GM19023 (cell line): ENCODE results near the gene YAE1.

Experiments
- ATAC-seq: cut with Tn5 transposase; IDR thresholded peaks from one replicate; pipeline ENCODE4 v1.9.1; 2021; ENCODE audit warnings: mild to moderate bottlenecking, moderate library complexity; ENCODE audit not compliant: unreplicated experiment

The YAE1 gene

DNA sequence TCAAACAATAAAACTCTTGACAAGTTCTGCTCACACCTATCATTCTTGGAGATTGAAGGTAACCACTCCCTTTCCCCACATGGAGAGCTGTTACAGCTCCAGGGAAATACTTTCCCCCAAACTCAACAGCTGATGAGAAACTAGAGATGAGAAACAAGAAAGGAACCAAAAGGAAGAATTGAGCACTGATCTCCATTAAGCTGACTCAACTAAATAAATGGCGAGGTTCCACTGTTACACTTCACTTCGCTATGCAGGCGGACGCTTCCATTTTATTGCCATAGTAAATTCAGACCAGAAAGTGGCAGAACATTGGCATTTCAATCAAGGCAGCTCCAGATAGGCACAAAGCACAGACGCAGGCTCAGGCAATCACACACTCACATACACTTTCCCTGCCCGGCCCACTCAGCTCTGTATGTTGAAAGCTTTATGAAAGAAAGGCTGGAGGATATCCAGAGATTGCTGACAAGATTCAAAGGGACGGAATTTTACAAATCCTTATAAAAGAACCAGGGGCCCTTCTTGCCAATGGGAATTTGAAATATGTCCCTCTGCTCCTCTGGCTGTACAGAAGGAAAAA, 11.5 kb upstream of the YAE1 start:
- no peak for ATAC-seq

DNA sequence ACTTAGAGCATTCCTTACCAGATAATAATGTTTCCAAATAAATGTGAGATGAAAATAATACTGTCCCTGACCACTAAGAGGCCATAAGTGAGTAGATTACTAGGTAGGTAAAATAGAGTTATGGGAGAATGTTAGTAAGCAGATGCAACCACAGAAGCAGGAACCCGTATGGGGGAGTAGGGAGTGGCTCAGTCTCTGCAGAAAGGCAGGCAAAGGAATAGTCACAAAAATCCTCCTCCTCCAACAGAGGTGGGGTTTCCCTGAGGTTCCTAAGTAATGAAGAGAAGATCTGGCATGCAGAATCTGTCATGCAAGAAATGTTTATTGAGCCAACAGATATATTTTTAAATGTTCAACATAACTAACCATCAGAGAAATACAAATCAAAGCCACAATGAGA, 9.0 kb upstream of the YAE1 start:
- ATAC-seq = no peak

DNA sequence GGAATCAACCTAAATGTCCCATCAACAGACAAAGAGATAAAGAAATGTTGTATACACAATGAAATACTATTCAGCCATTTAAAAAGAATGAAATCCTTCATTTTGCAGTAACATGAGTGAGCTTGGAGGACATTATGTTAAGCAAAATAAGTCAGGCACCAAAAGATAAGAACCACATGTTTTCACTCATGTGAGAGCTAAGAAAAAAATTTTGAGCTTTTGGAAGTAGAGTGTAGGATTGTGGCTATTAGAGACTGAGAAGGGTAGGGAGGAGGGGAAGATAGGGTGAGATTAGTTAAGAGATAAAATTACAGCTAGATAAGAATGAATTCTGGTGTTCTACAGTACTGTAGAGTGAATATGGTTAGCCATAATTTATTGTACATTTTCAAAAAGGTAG, 8.3 kb upstream of the YAE1 start:
- ATAC-seq = no peak

DNA sequence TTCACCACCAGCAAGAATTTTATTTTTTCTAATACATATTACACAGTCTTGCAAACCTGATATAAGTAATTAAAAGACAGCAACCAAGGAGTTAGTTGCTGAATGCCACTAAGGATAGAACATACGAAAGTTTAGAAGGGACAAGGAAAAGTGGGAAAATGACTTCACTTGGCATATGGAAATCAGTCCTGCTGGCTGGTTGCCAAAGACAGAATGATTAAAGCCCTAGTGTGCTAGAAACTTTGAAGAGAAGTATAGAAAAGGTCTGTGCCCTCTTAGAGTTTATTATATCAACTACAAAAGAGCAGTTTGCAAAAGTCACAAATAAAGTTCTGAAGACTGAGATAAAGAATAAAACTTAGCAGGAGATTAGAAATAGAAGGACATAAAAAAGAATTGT, 5.8 kb upstream of the YAE1 start:
- ATAC-seq = no peak

DNA sequence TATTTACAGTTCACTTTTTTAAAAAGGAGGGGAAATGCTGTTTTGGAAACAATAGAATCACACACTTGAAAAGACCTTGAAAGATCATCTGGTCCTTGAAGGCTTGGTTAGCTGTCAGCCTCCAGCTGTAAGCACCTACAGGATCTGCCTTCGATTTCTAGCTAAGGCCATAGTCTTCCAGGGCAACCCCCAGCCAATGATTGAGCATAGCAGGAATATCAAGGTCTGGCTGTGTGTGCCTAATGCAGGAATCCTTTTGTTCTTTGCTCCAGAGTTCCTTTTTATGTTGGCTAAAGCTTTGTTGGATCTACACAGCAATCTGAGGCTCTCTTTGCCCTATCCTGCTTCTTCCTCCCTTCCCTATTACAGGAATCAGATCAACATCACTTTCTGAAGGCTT, 5.2 kb upstream of the YAE1 start:
- ATAC-seq = no peak

DNA sequence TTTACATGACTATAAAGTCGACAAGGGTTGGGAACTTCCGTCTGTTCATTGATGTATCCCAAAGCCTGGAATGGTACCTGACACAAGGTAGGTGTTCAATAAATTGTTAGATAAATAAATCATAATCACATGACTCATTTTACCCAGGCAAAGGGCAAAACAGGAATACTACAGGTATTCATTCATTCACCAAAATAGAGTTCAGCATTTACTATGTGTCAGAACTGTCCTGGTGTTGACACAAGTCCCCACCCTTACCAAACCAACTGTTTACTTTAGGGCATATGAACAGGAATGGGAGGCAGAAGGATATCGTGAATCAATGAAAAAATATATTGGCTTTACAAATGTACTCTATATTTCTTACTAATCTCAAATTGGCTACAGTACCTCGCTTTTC, 666 bp upstream of the YAE1 start:
- no peak for ATAC-seq

DNA sequence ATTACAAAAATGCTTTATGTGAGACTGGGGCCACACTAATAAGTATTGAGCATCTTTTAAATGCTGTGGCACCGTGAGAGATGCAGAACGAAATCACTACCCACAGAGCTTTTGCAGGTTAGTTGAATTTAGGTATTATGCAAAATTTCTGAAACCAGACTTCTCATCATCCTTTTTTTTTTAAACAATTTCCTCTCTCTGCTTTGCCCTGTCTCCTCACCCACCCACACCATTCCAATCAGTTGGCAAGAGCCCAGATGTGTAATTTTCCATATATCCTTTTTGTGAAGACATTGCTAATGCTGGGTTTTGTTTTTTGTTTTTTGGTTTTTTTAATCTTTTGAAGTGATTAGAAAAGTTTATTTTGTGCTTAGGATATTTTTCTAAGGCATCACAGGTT, 1.1 kb downstream of the YAE1 start:
- ATAC-seq = no peak

DNA sequence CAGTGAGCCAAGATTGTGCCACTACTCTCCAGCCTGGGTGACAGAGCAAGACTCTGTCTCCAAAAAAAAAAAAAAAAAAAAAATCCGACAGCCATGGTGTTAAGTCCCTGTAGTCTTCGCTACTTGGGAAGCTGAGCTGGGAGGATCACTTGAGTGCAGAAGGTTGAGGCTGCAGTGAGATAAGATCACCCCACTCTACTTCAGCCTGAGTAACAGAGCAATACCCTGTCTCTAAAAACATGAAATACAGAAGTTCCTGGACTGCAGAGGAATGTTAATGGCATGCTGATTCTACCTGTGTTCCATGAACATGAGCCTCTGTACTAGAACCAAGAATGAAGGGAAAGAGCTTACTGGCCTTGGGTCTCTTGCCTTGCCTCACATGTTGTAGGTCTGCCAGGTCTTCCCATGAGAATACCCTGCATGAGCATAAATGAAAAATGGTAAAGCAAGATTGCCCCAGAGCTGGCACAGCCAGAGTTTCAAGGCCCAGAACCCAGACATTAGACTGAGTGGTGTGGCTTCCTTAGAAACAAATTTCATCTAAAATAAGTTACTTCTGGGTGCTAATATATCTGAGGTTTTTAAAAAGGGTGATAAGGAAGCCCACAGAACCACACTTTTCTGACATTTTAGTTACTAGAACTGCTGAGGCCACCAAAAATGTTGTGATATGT, 8.6 kb downstream of the YAE1 start:
- ATAC-seq = no peak

DNA sequence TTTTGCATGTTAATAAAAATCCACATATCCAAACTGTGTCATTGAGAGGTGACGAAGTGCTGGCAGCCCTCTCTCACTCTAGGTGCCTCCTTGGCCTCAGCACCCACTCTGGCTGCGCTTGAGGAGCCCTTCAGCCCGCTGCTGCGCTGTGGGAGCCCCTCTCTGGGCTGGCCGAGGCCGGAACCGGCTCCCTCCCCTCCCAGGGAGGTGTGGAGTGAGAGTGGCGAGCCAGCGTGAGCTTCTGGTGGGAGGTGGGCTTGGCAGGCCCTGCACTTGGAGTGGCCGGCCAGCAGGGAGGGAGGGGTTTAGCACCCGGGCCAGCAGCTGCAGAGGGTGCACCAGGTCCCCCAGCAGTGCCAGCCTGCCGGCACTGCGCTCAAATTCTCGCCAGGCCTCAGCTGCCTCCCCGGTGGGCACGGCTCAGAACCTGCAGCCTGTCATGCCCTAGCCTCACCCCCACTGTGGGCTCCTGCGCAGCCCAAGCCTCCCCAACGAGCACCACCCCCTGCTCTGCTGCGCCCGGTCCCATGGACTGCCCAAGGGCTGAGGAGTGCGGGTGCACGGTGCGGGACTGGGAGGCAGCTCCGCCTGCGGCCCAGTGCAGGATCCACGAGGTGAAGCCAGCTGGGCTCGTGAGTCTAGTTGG, 11.1 kb downstream of the YAE1 start:
- ATAC-seq = no peak

DNA sequence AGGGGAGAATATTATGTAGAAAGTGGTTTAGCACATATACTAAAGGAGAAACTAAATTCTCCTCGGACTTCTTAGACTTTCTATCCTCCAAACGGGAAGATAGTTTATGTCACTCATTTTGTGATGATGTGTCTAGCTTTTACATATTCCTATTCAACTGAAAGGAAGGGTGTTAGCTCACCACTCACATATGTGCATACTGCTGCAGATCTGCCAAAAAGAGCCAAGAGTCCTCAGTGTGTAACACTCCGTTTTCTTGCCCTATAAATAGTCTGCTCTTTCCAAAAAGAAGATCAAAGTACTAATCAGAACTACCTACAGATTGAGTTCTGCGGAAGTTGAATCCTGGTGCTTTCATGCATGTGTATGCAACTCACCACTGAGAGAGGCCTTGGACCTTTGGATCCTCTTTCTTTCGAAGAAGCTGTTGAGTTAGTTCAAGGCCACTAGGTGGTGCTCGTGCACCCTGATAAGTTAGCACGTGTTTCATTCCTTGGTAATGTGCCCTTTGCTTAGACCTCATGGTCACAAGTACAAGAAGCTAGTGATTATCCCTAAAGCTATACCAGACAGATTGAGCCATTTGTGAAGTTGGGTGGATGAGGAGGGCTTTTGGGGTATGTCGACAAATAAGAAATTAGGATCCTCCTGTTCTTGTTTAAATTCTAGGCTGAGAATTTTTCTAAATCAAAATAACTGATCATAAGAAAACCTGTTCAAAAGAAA, 14.1 kb downstream of the YAE1 start:
- peak; percentile 94 for ATAC-seq

DNA sequence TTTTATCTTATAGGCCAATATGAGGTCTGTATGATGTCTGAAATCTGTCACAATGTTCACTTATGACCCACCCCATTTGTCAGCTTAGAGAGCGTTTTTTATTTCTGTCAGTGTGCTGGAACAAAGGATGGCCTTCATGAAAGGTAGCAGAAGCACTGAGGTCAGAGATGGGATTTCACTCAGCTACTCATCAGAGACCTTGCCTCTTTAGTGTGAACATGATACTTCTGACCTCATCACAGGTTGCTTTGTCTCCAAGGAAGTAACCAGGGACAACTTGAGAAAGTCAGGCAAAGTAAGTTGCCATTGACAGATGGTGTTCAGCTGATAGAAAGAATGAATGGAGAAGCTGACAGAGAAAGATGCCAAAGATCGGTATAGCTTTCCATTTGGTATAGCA, 16.3 kb downstream of the YAE1 start:
- ATAC-seq = no peak

DNA sequence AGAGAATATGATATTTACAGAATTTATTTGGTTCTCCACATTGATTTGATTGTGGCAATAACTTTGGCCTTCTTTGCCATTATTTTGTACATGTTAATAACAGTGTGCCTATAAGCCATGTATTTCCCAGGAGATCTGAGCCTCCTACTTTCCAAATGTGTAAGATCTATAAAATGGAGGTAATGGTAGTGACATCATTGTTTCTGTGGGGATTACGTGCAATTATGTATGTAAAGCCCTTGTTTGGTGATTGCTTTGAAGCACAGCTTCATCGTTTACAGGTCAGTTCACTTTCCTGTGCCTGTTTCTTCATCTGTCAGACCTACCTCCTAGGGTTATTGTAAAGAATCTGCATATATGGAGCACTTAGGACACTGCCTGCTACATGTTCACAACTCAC, 17.3 kb downstream of the YAE1 start:
- ATAC-seq = no peak

DNA sequence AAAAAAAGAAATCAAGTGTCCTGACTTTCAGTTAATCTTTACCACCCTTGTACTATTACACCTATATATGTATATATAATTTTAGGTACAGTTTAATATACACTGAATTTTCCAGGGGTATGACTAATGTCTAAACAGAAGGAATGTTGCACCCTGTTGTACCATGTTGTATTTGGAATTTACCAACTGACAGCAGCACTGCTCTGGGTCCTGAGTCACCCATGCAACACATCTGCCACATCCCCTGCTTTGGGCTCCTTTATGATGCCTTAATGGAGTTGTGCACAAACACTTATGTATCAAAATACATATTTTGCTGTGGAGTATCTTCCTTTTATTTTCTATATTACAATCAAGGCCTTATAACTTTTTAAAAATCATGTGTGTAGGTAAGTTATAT, 21.2 kb downstream of the YAE1 start:
- no peak for ATAC-seq

DNA sequence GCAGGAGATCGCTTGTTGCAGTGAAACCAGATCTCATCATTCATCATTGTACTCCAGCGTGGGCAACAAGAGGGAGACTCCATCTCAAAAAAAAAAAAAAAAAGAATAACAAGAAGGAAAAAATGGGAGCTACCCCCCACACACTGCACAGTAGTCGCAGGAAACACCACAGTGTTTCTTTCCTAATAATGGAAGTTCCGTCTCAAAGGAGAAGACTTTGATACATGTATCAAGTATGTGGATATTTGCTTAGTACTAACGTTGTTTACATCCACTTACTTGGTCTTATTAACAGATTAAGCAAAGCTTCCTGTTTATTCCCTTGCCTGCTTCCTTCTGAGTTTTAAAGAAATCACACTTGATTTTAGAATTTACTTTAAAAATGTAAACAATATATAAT, 22.2 kb downstream of the YAE1 start:
- ATAC-seq = no peak

DNA sequence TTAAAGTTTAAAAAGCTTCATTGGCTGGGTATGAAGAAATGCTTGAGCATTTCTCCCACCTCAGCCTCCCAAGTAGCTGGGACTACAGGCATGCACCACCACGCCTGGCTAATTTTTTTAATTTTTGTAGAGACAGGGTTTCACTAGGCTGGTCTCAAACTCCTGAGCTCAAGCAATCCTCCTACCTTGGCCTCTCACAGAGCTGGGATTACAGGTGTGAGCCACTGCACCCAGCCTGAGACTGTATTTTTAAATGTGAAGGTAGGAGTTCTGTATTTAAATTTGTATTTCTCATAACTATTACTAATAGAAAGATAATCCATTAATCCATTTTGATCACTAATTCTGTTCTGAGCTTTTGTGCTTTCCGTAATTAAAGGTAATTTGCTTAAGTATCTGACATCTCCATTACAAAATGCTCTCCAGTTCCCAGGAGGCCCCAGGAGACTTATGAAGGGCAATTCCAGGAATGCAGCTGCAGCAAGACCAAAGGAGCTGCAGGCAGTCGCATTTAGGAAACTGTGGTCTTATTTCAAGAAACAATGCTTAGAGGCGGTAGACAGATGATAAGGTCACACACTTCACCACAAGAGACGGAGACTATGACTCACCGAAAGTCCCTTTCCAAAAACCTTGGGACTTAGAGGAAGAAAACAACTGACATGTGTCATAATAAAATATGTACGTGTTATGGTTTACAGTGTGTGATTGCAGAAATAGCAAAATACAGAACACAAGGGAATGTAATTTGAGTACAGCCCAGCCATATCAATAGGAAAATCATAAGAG, 23.3 kb downstream of the YAE1 start:
- peak; percentile 94 for ATAC-seq

DNA sequence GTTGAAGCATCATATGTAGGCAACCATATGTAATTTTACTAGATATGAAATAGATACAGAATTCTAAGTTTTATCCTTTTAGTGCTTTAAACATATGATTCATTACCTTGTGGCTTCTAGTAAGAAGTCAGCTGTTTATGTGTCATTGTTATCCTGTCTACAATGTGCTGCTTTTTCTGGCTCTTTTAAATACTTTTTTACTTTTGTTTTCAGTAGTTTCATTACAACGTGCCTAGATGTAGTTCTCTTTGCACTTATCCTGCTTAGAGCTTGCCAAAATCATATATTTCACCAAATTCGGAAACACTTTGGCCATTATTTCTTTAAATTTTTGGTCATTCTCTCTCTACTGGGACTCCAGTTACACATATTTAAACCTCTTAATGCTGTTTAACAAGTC, 26.4 kb downstream of the YAE1 start:
- no peak for ATAC-seq

DNA sequence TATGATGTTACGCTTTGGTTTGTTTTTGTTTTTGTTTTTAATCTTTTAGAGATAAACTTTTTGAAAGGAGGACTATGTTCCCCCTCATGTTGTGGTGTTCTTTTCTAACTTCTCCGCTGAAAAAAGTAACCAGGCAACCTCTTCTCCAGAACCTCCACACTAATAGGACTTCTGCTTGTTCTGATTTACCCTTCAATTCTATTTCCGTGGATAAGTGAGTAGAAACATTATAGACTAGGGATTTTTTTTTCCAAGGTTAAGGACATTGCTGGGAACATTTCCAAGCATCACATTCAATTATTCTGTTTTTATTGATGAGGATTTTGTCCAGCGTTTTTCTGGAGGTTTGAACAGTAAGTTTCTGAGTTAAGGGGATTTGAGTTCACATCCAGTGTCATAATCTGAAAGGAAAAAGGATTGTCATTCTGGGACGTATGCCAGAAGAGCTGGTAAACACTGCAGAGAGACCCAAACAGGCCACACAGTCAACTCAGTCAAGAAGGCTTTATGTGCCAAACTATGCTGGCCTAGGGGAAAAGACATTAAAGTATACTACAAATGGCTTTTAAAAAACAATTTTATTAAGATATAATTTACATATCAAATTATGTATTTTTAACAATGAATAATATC, 28.9 kb downstream of the YAE1 start:
- no peak for ATAC-seq

DNA sequence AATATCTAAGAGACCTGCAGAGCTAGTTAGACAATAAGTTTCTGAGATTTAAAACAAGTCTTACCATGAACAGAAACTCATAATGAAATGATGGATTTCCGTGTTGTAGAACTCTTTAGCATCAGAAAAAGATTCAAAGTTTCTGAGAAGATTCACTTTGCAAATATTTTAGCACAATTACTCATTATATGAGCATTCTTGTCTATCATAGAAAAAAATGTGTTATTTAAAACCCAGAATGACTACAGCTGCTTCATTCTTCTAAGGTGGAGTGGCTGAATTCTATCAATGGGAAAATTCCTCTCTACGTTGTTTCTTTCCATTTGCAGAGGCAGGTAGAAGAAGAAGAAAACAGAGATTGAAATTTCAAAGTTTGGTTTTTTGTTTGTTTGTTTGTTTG, 36.1 kb downstream of the YAE1 start:
- ATAC-seq = no peak

DNA sequence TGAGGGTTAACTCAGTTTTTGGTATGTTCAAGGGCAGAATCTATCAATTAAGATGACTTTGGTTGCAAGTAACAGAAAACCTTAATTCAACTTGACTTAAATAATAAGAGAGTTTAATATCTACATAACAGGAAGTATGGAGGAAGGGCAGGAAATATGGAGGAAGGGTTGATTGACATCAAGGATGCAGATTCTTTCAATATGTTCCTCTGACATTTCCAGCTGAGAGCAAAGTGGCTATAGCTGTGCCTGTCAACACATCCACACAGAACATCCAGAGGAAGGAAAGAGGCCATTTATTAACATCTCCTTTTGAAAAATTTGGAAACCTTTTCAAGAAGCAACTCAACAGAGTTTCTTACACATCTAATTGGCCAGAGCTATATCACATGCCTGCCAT, 37.7 kb downstream of the YAE1 start:
- ATAC-seq = no peak

DNA sequence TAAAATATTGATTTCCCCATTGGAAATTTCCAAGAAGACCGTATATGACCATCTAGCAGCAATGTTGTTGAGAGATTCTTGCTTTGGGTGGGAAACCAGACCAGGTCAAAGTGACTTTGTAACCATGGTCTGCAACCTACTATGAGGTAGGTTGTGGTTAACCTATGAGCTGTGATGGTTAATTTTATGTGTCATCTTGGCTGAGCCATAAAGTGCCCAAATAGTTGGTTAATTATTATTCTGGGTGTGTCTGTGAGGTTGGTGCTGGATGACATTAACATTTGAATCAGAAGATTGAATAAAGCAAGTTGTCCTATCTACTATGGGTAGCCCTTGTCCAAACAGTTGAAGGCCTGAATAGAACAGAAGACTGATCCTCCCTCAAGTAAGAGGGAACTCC, 38.9 kb downstream of the YAE1 start:
- no peak for ATAC-seq

DNA sequence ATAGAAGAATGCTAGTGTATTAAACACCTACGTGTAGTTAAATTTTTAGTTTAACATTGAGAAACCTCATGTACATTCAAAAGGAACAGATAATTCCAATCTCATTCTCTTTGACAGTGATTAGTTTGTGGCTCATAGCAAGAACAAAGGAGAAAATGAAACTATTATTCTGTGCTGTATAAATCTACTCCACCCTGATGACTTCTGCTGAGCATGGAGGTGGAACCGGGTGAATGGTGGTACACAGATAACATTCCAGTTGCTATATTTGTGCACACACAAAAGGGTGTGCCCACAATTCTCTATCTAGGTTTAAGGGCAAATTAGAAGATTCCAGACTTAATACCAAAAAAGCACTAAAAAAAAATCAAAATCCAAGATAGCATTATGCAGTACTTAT, 40.1 kb downstream of the YAE1 start:
- ATAC-seq = no peak
